Mucosa of rectum (tissue), 2 donors: Measurements from ENCODE around the gene GMPPA.
A peak's percentile ranks its signal among the peaks of the same experiment; 100 is the strongest.

ENCODE experiments used
- H3K27ac ChIP-seq, 2 donors: one replicate each; pipeline ENCODE4 v1.7.0; 2013; ENCODE audit warnings: inconsistent platforms in 2 of 2, low read depth in 2 of 2, low read length in 2 of 2
- H3K27me3 ChIP-seq, 2 donors: one replicate each; pipeline ENCODE4 v1.7.0; 2013; ENCODE audit warnings: low read length in 2 of 2; ENCODE audit not compliant: control insufficient read depth in 2 of 2, insufficient read depth in 2 of 2
- H3K36me3 ChIP-seq, 2 donors: one replicate each; pipeline ENCODE4 v1.7.0; 2013; ENCODE audit warnings: low read length in 2 of 2; ENCODE audit not compliant: control insufficient read depth in 2 of 2, insufficient read depth in 2 of 2
- H3K4me1 ChIP-seq, 2 donors: one replicate each; pipeline ENCODE4 v1.7.0; 2013; ENCODE audit warnings: low read length in 2 of 2, mild to moderate bottlenecking in 1 of 2; ENCODE audit not compliant: control insufficient read depth in 2 of 2, insufficient read depth in 2 of 2
- H3K4me3 ChIP-seq, 2 donors: one replicate each; pipeline ENCODE4 v1.7.0; 2013; ENCODE audit warnings: low read length in 2 of 2
- H3K9ac ChIP-seq, 2 donors: one replicate each; pipeline ENCODE4 v1.7.0; 2013; ENCODE audit warnings: low read length in 2 of 2, low read depth in 1 of 2, mild to moderate bottlenecking in 1 of 2
- H3K9me3 ChIP-seq, 2 donors: one replicate each; pipeline ENCODE4 v1.7.0; 2013; ENCODE audit warnings: low read length in 2 of 2; ENCODE audit not compliant: control insufficient read depth in 2 of 2
- donor health status: healthy.
- donor health status: Normal muscosa, but diverticular disease.

Gene GMPPA

GRCh38 chr2:219548990-219549389 lies 50.3 kb downstream of the GMPPA start:
- Histone ChIP-seq H3K9ac (no peak overlapping the region), H3K27ac (no peak overlapping the region), H3K27me3 (peaks cover 11 to 21% of the 10 kb centered on the region in 2 donors), H3K4me1 (peaks cover 12 to 16% of the 10 kb centered on the region in 2 donors), H3K9me3 (no peaks in the 10 kb centered on the region), H3K4me3 (no peak overlapping the region), H3K36me3 (no peaks in the 10 kb centered on the region)

- H3K36me3 ChIP-seq, result no peaks in the 10 kb centered on the region
- H3K27me3 ChIP-seq, result peaks cover 16 to 22% of the 10 kb centered on the region in 2 donors
Observed at GRCh38 chr2:219549619-219550018, 50.9 kb downstream of the GMPPA start.

GRCh38 chr2:219551441-219552381 lies 53.0 kb downstream of the GMPPA start:
- H3K9ac ChIP-seq, result no peak overlapping the region
- H3K27ac ChIP-seq, result no peak overlapping the region

More at GRCh38 chr2:219549619-219550018, 50.9 kb downstream of the GMPPA start:
- H3K9me3 ChIP-seq, result no peaks in the 10 kb centered on the region
- H3K4me3 ChIP-seq, result no peak overlapping the region
- H3K9ac ChIP-seq, result no peak overlapping the region
- no peak overlapping the region for H3K27ac ChIP-seq
- H3K4me1 ChIP-seq, result peaks cover 8 to 10% of the 10 kb centered on the region in 2 donors

GRCh38 chr2:219552382-219553167 lies 53.9 kb downstream of the GMPPA start:
- no peak overlapping the region for H3K9ac ChIP-seq
- H3K27ac ChIP-seq, result no peak overlapping the region
- H3K27me3 ChIP-seq, result peaks cover 17 to 22% of the 10 kb centered on the region in 2 donors

More at GRCh38 chr2:219551441-219552381, 53.0 kb downstream of the GMPPA start:
- peak overlapping the region; percentile 64 for H3K4me3 ChIP-seq
- H3K4me1 ChIP-seq, result peaks cover 8 to 9% of the 10 kb centered on the region in 2 donors
- peaks cover 17 to 22% of the 10 kb centered on the region in 2 donors for H3K27me3 ChIP-seq
- H3K9me3 ChIP-seq, result no peaks in the 10 kb centered on the region
- no peaks in the 10 kb centered on the region for H3K36me3 ChIP-seq

DNA sequence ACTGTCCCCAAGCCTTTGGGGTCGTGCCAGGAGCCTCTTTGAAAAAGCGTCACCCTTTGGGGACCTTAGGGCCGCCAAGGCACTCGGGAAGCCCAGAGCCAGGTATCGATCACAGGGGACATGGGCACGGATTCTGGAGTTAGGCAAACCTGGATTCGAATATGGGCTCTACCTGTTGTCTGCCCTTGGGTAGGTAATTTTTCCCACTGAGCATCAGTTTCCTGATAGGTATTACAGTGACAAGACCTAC lies 54.4 kb downstream of the GMPPA start:
- H3K36me3 ChIP-seq, result no peaks in the 10 kb centered on the region
- no peaks in the 10 kb centered on the region for H3K9me3 ChIP-seq
- H3K27me3 ChIP-seq, result peaks cover 17 to 22% of the 10 kb centered on the region in 2 donors
- H3K4me1 ChIP-seq, result peaks cover 8 to 9% of the 10 kb centered on the region in 2 donors
- no peak overlapping the region for H3K9ac ChIP-seq
- H3K27ac ChIP-seq, result no peak overlapping the region
- H3K4me3 ChIP-seq, result peak overlapping the region; percentile 64

More at GRCh38 chr2:219552382-219553167, 53.9 kb downstream of the GMPPA start:
- Histone ChIP-seq H3K4me1 (peaks cover 8 to 9% of the 10 kb centered on the region in 2 donors), H3K9me3 (no peaks in the 10 kb centered on the region), H3K4me3 (peak overlapping the region; percentile 64), H3K36me3 (no peaks in the 10 kb centered on the region)

DNA sequence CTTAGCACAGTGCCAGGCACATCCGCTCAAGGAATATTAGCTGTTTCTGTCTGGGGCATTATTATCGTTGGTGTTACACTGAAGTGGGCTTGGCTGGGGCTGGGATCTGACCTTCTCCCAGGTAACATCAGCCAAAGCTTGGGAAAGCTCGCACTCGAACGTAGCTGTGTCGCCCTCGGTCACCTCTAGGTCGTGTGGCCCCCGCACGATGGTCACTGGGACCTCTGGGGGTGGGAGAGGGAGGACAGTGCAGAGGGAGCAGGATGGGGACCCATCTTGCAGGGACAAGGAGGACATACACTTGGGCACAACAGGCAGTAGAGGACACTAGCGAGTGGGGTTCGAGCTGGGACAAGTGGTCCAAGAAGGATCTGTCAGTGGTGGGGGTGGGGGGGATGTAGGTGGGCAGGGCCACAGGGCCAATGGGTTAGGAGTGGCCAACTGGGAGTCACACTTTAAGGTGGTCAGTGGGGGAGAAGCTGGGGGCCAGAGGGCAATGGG lies 54.8 kb downstream of the GMPPA start:
- H3K4me1 ChIP-seq, result peaks cover 8 to 9% of the 10 kb centered on the region in 2 donors
- no peak overlapping the region for H3K9ac ChIP-seq
- H3K9me3 ChIP-seq, result no peaks in the 10 kb centered on the region
- no peaks in the 10 kb centered on the region for H3K36me3 ChIP-seq
- peaks cover 17 to 22% of the 10 kb centered on the region in 2 donors for H3K27me3 ChIP-seq
- no peak overlapping the region for H3K27ac ChIP-seq
- no peak overlapping the region for H3K4me3 ChIP-seq

DNA sequence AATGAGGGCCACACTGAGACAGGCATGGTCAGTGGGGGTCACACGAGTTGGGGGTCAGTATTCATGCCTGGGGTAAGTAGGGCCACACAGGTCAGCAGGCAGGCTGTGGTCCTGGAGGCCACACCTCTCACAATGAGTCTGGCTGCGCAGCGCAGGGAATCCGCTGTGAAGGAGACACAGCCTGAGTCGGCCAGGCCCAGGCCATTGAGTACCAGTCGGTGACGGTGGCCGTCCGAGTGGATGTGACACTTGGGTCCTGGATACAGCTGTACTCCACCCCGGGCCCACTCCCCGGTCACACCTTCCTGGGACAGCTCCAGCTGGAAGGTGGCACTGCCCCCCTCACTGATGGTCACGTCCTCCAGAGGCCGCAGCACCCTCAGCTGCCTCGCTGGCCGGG lies 55.7 kb downstream of the GMPPA start:
- Histone ChIP-seq H3K4me3 (no peak overlapping the region), H3K4me1 (peaks cover 8 to 9% of the 10 kb centered on the region in 2 donors), H3K27me3 (peaks cover 17 to 22% of the 10 kb centered on the region in 2 donors), H3K27ac (no peak overlapping the region), H3K9me3 (no peaks in the 10 kb centered on the region), H3K36me3 (no peaks in the 10 kb centered on the region), H3K9ac (no peak overlapping the region)

- H3K9ac ChIP-seq, result no peak overlapping the region
- H3K27ac ChIP-seq, result no peak overlapping the region
- peaks cover 17 to 19% of the 10 kb centered on the region in 2 donors for H3K27me3 ChIP-seq
- H3K4me1 ChIP-seq, result peaks cover 8 to 9% of the 10 kb centered on the region in 2 donors
- no peaks in the 10 kb centered on the region for H3K36me3 ChIP-seq
- H3K4me3 ChIP-seq, result no peak overlapping the region
- no peaks in the 10 kb centered on the region for H3K9me3 ChIP-seq
Observed at GRCh38 chr2:219555956-219556355, 57.3 kb downstream of the GMPPA start.

- H3K36me3 ChIP-seq, result no peaks in the 10 kb centered on the region
- no peak overlapping the region for H3K4me3 ChIP-seq
- H3K4me1 ChIP-seq, result peaks cover 8 to 9% of the 10 kb centered on the region in 2 donors
- H3K27me3 ChIP-seq, result peaks cover 16 to 17% of the 10 kb centered on the region in 2 donors
- no peak overlapping the region for H3K9ac ChIP-seq
- H3K27ac ChIP-seq, result no peak overlapping the region
- H3K9me3 ChIP-seq, result no peaks in the 10 kb centered on the region
Observed at GRCh38 chr2:219556413-219556812, 57.7 kb downstream of the GMPPA start.
